Astrocyte of the spinal cord (primary cell): Measurements from ENCODE around the gene ANKRD33.

Experiments used
- DNase-seq: peaks from one replicate; pipeline ENCODE4 v3.0.0; 2011; ENCODE audit warnings: low read depth, low spot score
- H3K4me3 ChIP-seq: 2 replicates; pipeline ENCODE4 v1.5.1; 2011; ENCODE audit warnings: low read depth, mild to moderate bottlenecking, low read length, moderate library complexity
- CTCF ChIP-seq: IDR thresholded peaks from 2 replicates; pipeline ENCODE4 v1.5.1; 2012; ENCODE audit warnings: low read depth, mild to moderate bottlenecking, low read length, inconsistent platforms
- in situ Hi-C: cut with HindIII; loops from 2 replicates; pipeline ENCODE4 v1.10.0; 2017; ENCODE audit warnings: low sequenced_read_pairs

Gene ANKRD33

GRCh38 chr12:51886021-51886710 lies 1.7 kb upstream of the ANKRD33 start:
- no peak overlapping the region for H3K4me3 ChIP-seq
- TF ChIP-seq CTCF, result no peak
- in situ Hi-C loops, result no loop called here
- peak; percentile 90 for DNase-seq

DNA sequence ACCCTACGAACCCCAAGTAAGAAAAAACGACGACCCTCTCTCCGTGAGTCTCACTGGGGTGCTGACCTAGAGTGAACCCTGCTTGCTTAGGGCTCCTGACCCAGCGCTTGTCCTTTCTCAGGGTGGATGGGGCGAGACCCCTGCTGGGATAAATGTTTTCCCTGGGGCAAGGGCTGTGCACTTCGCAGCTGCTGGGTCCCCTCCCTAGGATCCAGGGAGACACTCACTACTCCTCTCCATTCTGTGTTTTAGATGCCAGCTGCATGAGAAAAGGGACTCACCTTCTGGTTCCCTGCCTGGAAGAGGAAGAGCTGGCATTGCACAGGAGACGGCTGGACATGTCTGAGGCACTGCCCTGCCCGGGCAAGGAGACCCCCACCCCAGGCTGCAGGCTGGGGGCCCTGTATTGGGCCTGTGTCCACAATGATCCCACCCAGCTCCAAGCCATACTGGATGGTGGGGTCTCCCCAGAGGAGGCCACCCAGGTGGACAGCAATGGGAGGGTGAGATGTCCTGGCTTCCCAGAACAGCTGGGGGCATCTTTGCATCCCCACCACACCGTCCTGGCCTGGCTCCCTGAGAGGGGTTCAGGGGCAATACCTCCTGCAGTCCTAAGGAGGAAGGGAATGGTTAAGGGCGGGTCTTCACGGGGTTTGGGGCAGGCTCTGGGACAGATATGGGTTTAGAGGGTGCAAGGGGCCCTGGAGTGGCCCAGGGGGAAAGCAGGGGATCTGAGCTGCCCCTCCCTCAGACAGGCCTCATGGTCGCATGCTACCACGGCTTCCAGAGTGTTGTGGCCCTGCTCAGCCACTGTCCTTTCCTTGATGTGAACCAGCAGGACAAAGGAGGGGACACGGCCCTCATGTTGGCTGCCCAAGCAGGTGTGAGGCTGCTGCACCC lies 663 bp downstream of the ANKRD33 start:
- in situ Hi-C loops, result no loop called here

DNA sequence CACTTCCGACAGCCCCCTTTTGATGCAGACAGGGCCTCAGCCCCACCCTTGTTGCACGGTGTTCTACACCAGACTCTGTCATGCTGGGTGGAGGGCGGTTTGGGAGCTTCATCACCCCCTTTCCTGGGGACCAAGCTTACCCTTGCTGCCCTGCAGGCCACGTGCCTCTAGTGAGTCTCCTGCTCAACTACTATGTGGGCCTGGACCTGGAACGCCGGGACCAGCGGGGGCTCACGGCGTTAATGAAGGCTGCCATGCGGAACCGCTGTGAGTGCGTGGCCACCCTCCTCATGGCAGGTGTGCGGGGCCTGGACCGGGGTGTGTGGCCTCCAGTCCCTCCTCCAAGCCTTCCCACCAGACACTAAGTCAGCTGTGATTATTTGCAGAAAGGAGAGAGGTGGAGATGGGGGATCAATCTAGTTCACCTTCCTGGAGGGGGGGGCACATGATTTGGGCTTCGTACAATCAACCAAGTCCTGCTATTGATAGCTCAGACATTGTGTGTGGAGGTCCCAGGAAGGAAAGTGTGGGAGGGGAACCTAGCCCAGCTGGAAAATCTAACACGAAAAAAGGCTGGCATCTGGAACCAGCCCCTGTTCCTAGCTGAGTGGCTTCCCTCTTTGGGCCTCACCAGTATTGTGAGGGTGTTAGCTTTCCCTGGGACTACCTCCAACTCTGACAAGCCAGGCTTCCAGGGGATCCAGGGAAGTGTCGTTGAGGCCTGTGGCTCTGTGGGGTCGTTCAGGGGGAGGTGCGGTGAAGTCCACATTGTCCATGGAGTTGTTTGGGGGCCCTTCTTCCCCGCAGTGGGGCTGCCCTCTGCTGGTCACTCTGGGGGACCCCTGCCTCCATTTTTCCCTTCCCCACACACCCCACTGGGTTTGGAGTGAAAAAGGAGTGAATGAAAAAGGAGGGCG lies 1.6 kb downstream of the ANKRD33 start:
- DNase-seq, result no peak
- H3K4me3 ChIP-seq, result no peak overlapping the region
- TF ChIP-seq CTCF, result peak; percentile 29
- in situ Hi-C loops, result no loop called here

More for the DNA sequence above, 663 bp downstream of the ANKRD33 start:
- H3K4me3 ChIP-seq, result no peak overlapping the region
- no peak for TF ChIP-seq CTCF
- no peak for DNase-seq

DNA sequence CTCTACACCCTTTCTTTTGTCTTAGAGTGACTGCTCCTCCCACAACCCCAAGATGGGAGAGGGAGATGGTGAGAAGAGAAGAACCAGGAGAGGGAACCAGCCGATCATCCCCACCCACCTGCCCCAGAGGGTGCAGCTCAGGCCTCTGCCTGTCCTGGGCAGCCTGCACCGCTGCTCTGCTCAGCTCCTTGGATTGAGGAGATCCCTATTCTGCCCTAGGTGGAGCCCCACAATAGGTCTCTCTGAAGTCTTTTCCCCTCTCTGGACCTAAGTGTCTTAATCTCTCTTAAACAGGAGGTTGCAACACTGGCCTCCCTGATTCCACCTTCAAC lies 2.2 kb downstream of the ANKRD33 start:
- in situ Hi-C loops, result no loop called here
- H3K4me3 ChIP-seq, result no peak overlapping the region
- DNase-seq, result no peak
- TF ChIP-seq CTCF, result no peak

DNA sequence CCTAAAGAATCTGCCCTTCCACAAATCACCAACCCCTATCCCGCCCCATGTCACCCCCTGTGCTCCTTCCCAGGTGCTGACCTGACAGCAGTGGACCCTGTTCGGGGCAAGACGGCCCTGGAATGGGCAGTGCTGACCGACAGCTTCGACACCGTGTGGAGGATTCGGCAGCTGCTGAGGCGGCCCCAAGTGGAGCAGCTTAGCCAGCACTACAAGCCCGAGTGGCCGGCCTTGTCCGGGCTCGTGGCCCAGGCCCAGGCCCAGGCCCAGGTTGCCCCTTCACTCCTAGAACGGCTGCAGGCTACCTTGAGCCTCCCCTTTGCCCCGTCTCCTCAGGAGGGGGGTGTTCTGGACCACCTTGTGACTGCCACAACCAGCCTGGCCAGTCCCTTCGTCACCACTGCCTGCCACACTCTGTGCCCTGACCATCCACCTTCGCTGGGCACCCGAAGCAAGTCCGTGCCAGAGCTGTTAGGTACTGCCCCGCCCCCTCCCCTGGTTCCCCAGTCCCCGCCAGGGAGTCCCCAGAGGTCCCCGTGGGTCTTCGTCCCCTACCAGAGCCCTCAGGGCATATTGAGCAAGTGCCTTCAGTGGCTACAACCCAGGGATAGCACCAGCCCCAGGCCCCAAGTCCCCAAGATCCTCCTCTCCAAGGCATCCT lies 2.7 kb downstream of the ANKRD33 start:
- DNase-seq, result no peak
- TF ChIP-seq CTCF, result no peak
- H3K4me3 ChIP-seq, result no peak overlapping the region
- in situ Hi-C loops, result no loop called here

DNA sequence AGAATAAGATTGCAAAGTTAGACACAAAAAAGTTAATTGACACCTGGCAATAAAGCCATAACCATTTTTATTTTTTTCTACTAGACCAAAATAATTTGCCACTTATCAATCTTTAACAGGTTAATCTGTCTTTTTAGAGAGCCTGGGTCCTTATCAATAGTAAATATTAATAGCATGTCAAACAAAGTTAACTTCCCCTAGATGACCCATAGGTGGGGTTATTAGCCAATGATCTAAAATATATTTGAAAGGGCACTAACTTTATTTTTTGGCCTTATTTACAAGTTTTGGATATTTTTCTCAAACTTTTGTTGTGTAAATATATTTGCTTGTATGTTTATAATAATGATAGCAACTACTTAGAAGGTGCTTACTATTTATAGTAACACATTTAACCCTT lies 3.9 kb downstream of the ANKRD33 start:
- peak; percentile 32 for TF ChIP-seq CTCF
- no peak for DNase-seq
- H3K4me3 ChIP-seq, result no peak overlapping the region
- in situ Hi-C loops, result no loop called here
